HG03442 (cell line): ENCODE results near the gene RAB7B.

Source experiments
- ATAC-seq: cut with Tn5 transposase; IDR thresholded peaks from one replicate; pipeline ENCODE4 v1.9.1; 2021; ENCODE audit warnings: mild to moderate bottlenecking, moderate library complexity; ENCODE audit not compliant: unreplicated experiment

The RAB7B gene

DNA sequence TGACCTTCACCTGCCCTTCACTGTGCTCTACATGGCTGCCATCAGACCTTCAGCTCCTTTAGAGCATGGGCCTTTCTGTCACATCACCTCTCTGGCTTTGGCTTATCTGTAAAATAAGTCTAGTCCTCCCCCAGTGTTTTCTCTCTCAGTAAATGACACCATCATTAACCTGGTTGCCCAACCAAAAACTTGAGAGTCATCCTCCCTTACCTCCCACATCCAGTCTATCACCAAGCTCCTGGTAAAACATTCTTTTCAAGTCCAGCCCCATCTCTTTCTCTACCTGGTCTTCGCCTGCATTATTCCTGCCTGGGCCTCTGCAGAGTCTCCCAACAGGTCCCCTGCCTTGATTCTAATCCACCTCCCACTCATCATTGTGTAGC, 73.0 kb downstream of the RAB7B start:
- ATAC-seq: no peak

DNA sequence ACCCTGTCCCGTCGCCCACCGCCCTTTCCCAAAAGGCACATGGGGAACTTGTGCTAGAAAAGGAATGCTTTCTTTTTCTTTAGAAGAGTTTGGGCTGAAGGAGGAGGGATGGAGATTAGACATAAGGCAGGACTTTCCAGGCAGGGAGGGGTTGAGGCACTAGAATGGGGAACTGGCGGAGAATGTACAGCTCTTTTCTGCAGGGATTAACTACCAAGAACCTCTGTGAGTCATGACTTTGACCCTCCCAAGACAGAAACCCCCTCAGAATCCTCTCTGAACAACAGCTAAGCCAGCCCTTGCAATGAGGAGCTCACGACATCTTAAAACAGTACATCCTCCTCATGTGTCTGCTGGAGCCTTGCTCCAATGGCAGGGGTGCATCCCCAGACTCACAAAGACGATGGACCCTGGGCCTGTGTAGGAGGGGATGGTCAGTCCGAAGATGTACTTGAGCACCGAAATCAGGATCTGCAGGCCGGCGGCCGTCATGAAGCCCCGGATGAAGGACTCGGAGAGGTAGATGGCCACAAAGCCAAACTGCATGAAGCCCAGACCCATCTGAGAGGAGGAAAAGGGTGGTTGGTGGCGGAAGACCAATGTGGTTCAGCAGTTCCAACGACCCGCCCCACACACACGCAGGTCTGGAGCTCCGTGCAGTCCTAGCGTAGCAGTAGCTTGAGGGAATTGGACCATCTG, 73.5 kb downstream of the RAB7B start:
- ATAC-seq: no peak

DNA sequence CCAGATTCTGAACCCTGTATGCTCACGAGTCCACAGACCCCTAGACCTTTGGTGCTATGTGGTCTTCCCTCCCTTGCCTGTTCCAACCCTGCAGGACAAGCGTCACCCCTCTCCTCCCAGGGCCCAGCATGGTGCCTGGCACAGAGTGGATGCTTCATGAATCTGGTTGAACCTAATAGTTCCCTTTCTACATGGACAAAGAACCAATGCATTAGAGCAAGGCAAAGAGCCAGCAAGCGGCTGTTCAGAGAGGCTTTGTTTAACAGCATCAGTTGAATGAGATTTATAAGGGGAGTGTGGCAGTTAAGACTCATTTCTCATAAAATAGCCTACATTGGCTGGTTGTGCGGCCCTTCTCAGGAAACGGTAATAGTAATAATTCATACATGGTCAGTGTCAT, 74.9 kb downstream of the RAB7B start:
- ATAC-seq: no peak

DNA sequence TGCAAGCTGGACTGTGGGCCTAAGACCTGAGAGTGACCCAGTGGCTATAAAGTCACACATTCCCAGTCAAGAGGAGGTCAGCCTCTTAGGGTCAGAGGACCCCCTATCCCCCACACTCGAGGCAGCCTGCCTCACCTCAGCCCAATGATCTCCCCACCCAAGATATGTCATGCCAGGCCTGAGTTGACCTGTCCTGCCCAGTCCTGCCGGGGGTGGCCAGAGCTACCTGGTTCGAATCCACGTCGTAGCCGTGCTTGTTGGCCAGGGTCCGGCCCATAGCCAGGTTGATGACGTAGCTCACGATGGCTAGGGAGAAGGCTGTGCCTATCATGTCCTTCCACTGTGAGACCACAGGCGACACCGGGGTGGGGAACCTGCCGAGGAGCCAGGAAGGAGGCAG, 75.5 kb downstream of the RAB7B start:
- ATAC-seq: no peak

DNA sequence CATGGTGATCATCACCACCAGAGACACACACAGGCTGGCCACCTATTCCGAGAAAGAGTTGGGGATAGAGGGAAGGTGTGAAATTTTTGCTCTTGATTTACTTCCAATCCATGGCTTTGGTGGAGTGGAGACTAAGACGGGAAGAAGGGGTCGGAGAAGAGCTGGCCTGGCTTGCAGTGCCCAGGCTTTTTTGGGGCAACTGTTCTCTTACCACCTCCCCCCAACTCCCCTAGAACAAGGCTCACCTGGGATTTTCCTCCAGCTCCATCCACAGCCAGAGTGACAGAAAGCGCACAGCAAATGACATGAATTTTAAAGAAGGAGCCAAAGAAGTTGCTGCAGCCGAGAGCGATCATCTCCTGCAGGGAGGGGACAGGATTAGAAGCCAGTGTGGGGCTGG, 75.9 kb downstream of the RAB7B start:
- no peak for ATAC-seq
